Hepatocyte (in vitro differentiated cells): Measurements from ENCODE around the gene MAP3K20.
"Not testable (repeated sequence)": the region's sequence is repeated elsewhere in the genome, so short reads cannot be mapped to it uniquely, and the experiment has no call there.

Source experiments
- CTCF ChIP-seq: fragments of 200-600 bp; sonication (generic); IDR thresholded peaks from 2 replicates; pipeline ENCODE4 v1.5.1; 2016; ENCODE audit warnings: antibody characterized with exemption, mild to moderate bottlenecking; ENCODE audit not compliant: poor library complexity
- EZH2 ChIP-seq: fragments of 200-600 bp; sonication (generic); IDR thresholded peaks from 2 replicates; pipeline ENCODE4 v1.6.1; 2016; ENCODE audit warnings: antibody characterized with exemption, mild to moderate bottlenecking, borderline replicate concordance
- EZH2phosphoT487 ChIP-seq: fragments of 200-600 bp; sonication (generic); IDR thresholded peaks from one replicate; pipeline ENCODE4 v1.6.1; 2018; ENCODE audit warnings: antibody characterized with exemption, mild to moderate bottlenecking, low read depth, moderate library complexity; ENCODE audit not compliant: unreplicated experiment, severe bottlenecking

DNA sequence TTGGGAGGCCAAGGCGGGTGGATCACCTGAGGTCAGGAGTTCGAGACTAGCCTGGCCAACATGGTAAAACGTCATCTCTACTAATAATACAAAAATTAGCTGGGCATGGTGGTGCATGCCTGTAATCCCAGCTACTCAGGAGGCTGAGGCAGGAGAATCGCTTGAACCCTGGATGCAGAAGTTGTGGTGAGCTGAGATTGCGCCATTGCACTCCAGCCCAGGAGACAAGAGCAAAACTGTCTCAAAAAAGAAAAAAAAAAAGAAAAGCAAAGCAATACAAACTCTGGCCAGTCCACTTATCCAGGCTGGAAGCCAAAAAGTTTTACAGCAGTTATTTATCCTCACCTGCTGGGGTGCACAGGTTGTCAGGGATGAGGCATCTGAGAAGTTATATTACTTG is 186.7 kb downstream of the MAP3K20 start:
- TF ChIP-seq CTCF, EZH2phosphoT487, EZH2: not testable (repeated sequence)
